ENCODE results near the gene GFM2.

DNA sequence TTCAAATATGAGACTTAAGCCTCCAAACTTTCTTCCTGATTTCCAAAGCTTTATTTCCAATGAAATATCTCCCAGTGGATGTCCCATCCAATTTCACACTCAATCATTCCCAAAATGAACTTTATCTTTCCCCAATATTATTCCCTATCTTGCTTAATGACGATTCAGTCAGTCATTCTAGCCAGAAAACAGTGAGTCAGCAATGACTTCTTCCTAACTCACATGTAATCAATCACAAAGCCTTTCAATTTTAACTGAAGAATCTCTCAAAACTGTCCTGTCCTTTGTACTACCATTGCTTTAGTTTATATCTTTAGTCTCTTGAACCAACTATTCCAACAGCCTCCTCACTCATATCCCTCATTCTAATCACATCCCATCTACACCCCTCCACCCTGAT, 35.0 kb upstream of the GFM2 start:
- TF ChIP-seq, protein P1, sequence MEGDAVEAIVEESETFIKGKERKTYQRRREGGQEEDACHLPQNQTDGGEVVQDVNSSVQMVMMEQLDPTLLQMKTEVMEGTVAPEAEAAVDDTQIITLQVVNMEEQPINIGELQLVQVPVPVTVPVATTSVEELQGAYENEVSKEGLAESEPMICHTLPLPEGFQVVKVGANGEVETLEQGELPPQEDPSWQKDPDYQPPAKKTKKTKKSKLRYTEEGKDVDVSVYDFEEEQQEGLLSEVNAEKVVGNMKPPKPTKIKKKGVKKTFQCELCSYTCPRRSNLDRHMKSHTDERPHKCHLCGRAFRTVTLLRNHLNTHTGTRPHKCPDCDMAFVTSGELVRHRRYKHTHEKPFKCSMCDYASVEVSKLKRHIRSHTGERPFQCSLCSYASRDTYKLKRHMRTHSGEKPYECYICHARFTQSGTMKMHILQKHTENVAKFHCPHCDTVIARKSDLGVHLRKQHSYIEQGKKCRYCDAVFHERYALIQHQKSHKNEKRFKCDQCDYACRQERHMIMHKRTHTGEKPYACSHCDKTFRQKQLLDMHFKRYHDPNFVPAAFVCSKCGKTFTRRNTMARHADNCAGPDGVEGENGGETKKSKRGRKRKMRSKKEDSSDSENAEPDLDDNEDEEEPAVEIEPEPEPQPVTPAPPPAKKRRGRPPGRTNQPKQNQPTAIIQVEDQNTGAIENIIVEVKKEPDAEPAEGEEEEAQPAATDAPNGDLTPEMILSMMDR (IDR thresholded peaks at IDR 0.05) = no peak
- TF ChIP-seq ZFX (IDR thresholded peaks at IDR 0.05; ENCODE audit: borderline replicate concordance) = no peak

Data from 22Rv1 (cell line).